GM21529 (cell line): Measurements from ENCODE around the gene RNU2-63P.
"Not testable (repeated sequence)": the region's sequence is repeated elsewhere in the genome, so short reads cannot be mapped to it uniquely, and the experiment has no call there.

ENCODE experiments used
- ATAC-seq: cut with Tn5 transposase; IDR thresholded peaks from one replicate; pipeline ENCODE4 v1.9.1; 2021; ENCODE audit not compliant: unreplicated experiment

RNU2-63P gene

GRCh38 chr2:87987473-87987872, 28.9 kb downstream of the RNU2-63P start:
- ATAC-seq: not testable (repeated sequence)

- not testable (repeated sequence) for ATAC-seq
Measured at GRCh38 chr2:87985902-87986301, 30.4 kb downstream of the RNU2-63P start.

- ATAC-seq: not testable (repeated sequence)
Measured at GRCh38 chr2:87981182-87981581, 35.2 kb downstream of the RNU2-63P start.

- ATAC-seq: not testable (repeated sequence)
Measured at GRCh38 chr2:87972385-87972784, 44.0 kb downstream of the RNU2-63P start.
